Measurements from ENCODE around the gene PLN. TPM values are rescaled to one million over a fixed set of nuclear protein-coding genes. Genes with fewer than 3 reads are reported as not detected.
A peak's percentile ranks its signal among the peaks of the same experiment; 100 is the strongest.

The PLN gene
- total RNA-seq, 2 donors from 2014 or later: 0.16 to 0.52 TPM

DNA sequence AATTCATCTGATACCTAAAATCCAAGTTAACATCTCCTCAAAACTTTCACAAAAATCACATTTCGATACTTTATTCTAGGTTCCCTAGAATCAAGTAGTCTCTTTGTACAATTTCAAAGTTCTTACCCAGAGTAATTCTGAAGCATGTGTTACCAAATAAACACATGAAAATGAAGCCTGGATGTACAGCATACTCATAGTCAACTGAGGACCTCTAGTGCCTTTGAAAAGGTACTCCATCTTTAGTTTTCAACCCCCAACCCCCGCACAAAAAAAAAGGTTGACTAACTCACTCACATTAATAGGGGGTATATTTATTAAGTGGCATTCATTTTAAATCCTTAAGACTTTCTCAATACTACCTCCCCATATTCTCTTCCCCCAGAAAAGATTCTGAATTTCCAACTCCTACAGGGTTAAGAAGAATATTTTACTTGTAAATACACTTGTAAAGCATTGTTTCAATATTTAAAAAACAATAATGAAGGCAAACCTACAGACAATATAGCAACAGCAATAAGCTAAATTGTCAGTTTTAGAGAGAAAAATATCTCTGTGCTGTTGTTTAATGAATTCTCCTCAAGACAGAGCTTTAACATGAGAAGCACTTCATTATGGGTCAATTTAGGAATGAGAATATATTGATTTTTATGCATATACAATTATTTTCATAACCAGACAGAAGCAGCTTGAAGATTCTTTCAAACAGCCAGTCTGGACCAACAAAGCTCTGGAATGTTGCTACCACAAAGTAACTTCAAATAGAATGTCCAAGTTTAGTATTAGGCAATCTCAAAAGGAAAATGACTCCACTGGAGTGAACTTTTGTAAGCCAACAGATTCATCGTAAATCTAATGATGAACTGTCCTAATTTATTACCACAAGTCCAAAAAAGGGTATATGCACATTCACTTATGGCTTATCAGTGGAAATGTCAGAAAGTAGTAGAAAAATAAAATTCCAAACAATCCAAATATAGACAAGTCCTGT is 3.3 kb downstream of the PLN start:
- Mint-ChIP-seq H3K4me3 (no peak overlapping the region), H3K4me1 (peaks cover 17% of the 10 kb centered on the region), H3K36me3 (ENCODE audit: low read depth) (peaks cover 16% of the 10 kb centered on the region), H3K27ac (no peak overlapping the region), H3K27me3 (no peaks in the 10 kb centered on the region), H3K9me3 (no peaks in the 10 kb centered on the region)
- peak; percentile 56 for ATAC-seq (replicated peaks)

GRCh38 chr6:118553132-118553531 is 5.0 kb downstream of the PLN start:
- no peak overlapping the region for H3K27ac Mint-ChIP-seq
- ATAC-seq (replicated peaks): no peak
- peaks cover 14% of the 10 kb centered on the region for H3K4me1 Mint-ChIP-seq
- no peaks in the 10 kb centered on the region for H3K9me3 Mint-ChIP-seq
- peaks cover 16% of the 10 kb centered on the region for H3K36me3 Mint-ChIP-seq (ENCODE audit: low read depth)
- H3K27me3 Mint-ChIP-seq: no peaks in the 10 kb centered on the region
- H3K4me3 Mint-ChIP-seq: no peak overlapping the region

DNA sequence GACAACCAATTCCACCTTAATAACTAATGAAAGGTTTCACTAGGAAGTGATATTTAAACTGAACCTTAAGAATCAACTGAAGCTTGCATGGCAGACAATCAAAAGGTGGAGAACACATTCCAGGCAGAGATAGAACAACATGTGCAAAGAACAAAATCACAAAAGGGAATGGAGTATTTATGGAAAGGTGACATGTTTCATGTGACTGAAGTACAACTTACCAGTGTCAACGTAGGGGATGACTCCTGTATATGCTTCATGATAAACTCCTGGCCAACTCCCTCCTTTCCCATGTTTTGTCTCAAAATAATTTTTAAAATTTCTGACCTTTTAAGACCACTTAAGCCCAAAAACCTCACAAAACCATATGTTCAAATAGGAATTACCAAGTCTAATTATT is 6.6 kb downstream of the PLN start:
- H3K4me1 Mint-ChIP-seq: peaks cover 22% of the 10 kb centered on the region
- no peak overlapping the region for H3K27ac Mint-ChIP-seq
- ATAC-seq (replicated peaks): no peak
- H3K27me3 Mint-ChIP-seq: no peaks in the 10 kb centered on the region
- H3K4me3 Mint-ChIP-seq: no peak overlapping the region
- peaks cover 16% of the 10 kb centered on the region for H3K36me3 Mint-ChIP-seq (ENCODE audit: low read depth)
- no peaks in the 10 kb centered on the region for H3K9me3 Mint-ChIP-seq

- Mint-ChIP-seq H3K4me3 (peak overlapping the region; percentile 77), H3K27ac (peak overlapping the region; percentile 94), H3K9me3 (no peaks in the 10 kb centered on the region), H3K4me1 (peaks cover 22% of the 10 kb centered on the region), H3K36me3 (ENCODE audit: low read depth) (peaks cover 22% of the 10 kb centered on the region), H3K27me3 (no peaks in the 10 kb centered on the region)
- peak; percentile 93 for ATAC-seq (replicated peaks)
These were observed 10.5 kb downstream of the PLN start for GRCh38 chr6:118558464-118559217.

DNA sequence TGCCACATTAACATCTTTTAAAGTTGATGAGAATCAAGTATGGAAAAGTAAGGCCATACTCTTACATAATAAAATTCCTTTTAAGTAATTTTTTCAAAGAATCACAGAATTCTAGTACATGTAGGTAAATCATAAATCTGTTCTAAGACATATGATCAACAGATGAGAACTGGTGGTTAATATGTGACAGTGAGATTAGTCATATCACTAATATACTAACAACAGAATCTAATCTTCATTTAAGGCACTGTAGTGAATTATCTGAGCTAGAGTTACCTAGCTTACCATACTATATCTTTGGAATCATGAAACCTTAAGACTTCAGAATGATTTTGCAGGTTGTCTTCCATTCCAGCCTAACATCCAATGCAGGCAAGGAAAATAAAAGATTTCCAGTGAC is 11.6 kb downstream of the PLN start:
- ATAC-seq (replicated peaks): peak; percentile 38
- Mint-ChIP-seq H3K4me1 (peaks cover 22% of the 10 kb centered on the region), H3K36me3 (ENCODE audit: low read depth) (peaks cover 19% of the 10 kb centered on the region), H3K4me3 (peak overlapping the region; percentile 77), H3K9me3 (no peaks in the 10 kb centered on the region), H3K27me3 (no peaks in the 10 kb centered on the region), H3K27ac (peak overlapping the region; percentile 94)

- Mint-ChIP-seq H3K4me3 (no peak overlapping the region), H3K27ac (no peak overlapping the region), H3K4me1 (peaks cover 23% of the 10 kb centered on the region), H3K9me3 (no peaks in the 10 kb centered on the region), H3K27me3 (no peaks in the 10 kb centered on the region), H3K36me3 (ENCODE audit: low read depth) (peaks cover 25% of the 10 kb centered on the region)
- ATAC-seq (replicated peaks): no peak
These were observed 14.2 kb downstream of the PLN start for GRCh38 chr6:118562248-118562647.

DNA sequence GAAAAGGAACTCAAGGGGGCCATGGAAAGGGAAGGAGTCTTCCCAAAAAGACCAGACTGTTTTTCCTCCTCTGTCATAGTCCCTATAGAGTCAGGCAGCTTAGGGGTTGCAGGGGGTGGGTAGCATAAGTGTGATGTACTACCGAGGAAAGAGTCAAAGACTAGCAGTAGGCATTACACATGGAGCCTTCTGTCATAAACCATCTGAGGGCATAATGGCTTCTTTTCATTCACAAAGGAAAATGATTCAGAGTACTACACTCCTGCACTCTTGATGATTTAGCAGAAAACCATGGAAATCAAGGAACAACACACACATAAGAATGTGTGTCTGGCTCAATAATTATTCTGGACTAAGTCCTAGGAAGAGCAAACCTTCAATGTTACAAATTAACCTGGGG is 14.9 kb downstream of the PLN start:
- H3K36me3 Mint-ChIP-seq (ENCODE audit: low read depth): peaks cover 25% of the 10 kb centered on the region
- H3K4me3 Mint-ChIP-seq: no peak overlapping the region
- H3K4me1 Mint-ChIP-seq: peaks cover 23% of the 10 kb centered on the region
- ATAC-seq (replicated peaks): no peak
- H3K9me3 Mint-ChIP-seq: no peaks in the 10 kb centered on the region
- no peaks in the 10 kb centered on the region for H3K27me3 Mint-ChIP-seq
- peak overlapping the region; percentile 15 for H3K27ac Mint-ChIP-seq

GRCh38 chr6:118565311-118565960 is 17.3 kb downstream of the PLN start:
- no peaks in the 10 kb centered on the region for H3K9me3 Mint-ChIP-seq
- no peak overlapping the region for H3K4me3 Mint-ChIP-seq
- H3K27me3 Mint-ChIP-seq: no peaks in the 10 kb centered on the region
- peak overlapping the region; percentile 37 for H3K27ac Mint-ChIP-seq
- H3K4me1 Mint-ChIP-seq: peaks cover 21% of the 10 kb centered on the region
- peak; percentile 75 for ATAC-seq (replicated peaks)
- H3K36me3 Mint-ChIP-seq (ENCODE audit: low read depth): peaks cover 25% of the 10 kb centered on the region

- ATAC-seq (replicated peaks): no peak
- Mint-ChIP-seq H3K9me3 (no peaks in the 10 kb centered on the region), H3K27me3 (no peaks in the 10 kb centered on the region), H3K27ac (no peak overlapping the region), H3K36me3 (ENCODE audit: low read depth) (peaks cover 23% of the 10 kb centered on the region), H3K4me1 (peaks cover 22% of the 10 kb centered on the region), H3K4me3 (no peak overlapping the region)
These were observed 19.9 kb downstream of the PLN start for GRCh38 chr6:118567974-118568373.

DNA sequence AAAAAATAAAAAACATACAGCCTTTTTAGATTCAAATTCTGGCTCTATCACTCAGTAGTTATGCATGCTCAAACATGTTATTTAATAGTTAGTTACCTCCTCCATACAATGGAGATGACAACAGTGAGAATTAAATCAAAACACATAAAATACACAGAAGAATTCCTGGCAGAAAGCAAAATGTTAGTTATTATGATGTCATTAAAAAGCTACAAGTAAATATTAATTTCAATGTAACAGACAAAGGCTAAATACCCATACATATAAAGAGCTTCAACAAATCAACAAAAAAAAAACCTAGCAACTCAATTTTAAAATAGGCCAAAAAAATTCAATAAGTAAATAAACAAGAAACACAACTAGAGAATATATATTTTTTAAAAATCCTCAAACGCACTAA is 21.4 kb downstream of the PLN start:
- no peak overlapping the region for H3K27ac Mint-ChIP-seq
- H3K27me3 Mint-ChIP-seq: no peaks in the 10 kb centered on the region
- peaks cover 32% of the 10 kb centered on the region for H3K36me3 Mint-ChIP-seq (ENCODE audit: low read depth)
- ATAC-seq (replicated peaks): no peak
- H3K4me1 Mint-ChIP-seq: peaks cover 27% of the 10 kb centered on the region
- peaks cover 7% of the 10 kb centered on the region for H3K9me3 Mint-ChIP-seq
- H3K4me3 Mint-ChIP-seq: no peak overlapping the region

DNA sequence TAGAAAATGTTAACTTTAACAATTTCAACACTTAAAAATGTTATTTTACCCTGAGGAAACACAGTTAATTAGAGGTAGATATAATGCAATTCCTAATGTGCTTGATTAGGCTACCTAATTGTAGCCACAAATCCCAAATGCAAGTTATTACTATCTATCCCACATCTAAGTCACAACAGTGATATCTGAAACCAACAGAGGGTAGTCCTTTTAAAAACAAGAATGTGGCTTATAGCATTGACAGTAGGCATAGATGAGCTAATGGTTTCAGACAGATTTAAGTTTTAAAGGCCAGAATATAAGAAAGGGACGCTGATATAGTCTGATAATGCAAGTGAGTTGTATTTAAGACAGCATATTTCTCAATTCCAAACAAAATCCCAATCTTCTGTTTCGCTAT is 23.0 kb downstream of the PLN start:
- Mint-ChIP-seq H3K4me3 (no peak overlapping the region), H3K27me3 (no peaks in the 10 kb centered on the region), H3K4me1 (peaks cover 19% of the 10 kb centered on the region), H3K9me3 (peaks cover 10% of the 10 kb centered on the region), H3K36me3 (ENCODE audit: low read depth) (peaks cover 33% of the 10 kb centered on the region), H3K27ac (no peak overlapping the region)
- no peak for ATAC-seq (replicated peaks)

GRCh38 chr6:118574051-118574865 is 26.2 kb downstream of the PLN start:
- Mint-ChIP-seq H3K4me3 (peak overlapping the region; percentile 26), H3K9me3 (peaks cover 11% of the 10 kb centered on the region), H3K36me3 (ENCODE audit: low read depth) (peaks cover 59% of the 10 kb centered on the region), H3K4me1 (peaks cover 15% of the 10 kb centered on the region), H3K27me3 (no peaks in the 10 kb centered on the region), H3K27ac (peak overlapping the region; percentile 76)
- ATAC-seq (replicated peaks): peak; percentile 62

DNA sequence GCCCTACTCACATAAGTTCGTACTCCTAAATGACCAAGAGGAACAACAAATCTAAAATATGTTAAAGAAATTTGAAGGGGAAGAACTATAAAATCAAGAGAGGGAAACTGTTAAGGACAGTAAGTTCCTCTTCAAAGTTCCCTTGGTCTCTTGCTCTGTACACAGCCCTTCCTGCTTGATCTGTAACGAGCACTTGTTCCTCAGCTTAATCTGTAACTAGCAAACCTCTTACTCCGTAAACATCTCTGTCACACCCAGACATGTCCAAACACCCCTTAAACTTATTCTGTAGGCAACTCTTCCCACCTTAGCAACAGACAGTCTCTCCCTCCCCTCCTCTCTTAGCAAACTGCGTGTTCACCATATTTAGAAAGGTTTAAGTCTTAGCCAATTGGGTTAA is 29.9 kb downstream of the PLN start:
- peaks cover 85% of the 10 kb centered on the region for H3K36me3 Mint-ChIP-seq (ENCODE audit: low read depth)
- ATAC-seq (replicated peaks): no peak
- peaks cover 20% of the 10 kb centered on the region for H3K9me3 Mint-ChIP-seq
- H3K4me1 Mint-ChIP-seq: peaks cover 9% of the 10 kb centered on the region
- no peak overlapping the region for H3K27ac Mint-ChIP-seq
- no peaks in the 10 kb centered on the region for H3K27me3 Mint-ChIP-seq
- H3K4me3 Mint-ChIP-seq: no peak overlapping the region

- H3K4me1 Mint-ChIP-seq: peaks cover 9% of the 10 kb centered on the region
- H3K27me3 Mint-ChIP-seq: no peaks in the 10 kb centered on the region
- peaks cover 81% of the 10 kb centered on the region for H3K36me3 Mint-ChIP-seq (ENCODE audit: low read depth)
- no peak for ATAC-seq (replicated peaks)
- H3K9me3 Mint-ChIP-seq: peaks cover 20% of the 10 kb centered on the region
- H3K27ac Mint-ChIP-seq: no peak overlapping the region
- no peak overlapping the region for H3K4me3 Mint-ChIP-seq
These were observed 30.5 kb downstream of the PLN start for GRCh38 chr6:118578617-118579016.

Measured in activated T-helper 17 cell treated with anti-CD3 and anti-CD28 coated beads, Interleukin-2, amount 50 U/mL, for 72 hours (primary cell).